ENCODE measurements around the gene ZFAND2A. TPM values are rescaled to one million over a fixed set of nuclear protein-coding genes. Genes with fewer than 3 reads are reported as not detected.

Gene ZFAND2A
- total and polyA plus RNA-seq, 2 donors (not counting 3 experiments of a cell fraction or from before 2014, with no cell fraction given) = 31.8 to 40.6 TPM

- intact Hi-C loops (cut with micrococcal nuclease) = no loop called here
- no peaks in the 10 kb centered on the region for H3K9me3 ChIP-seq (replicated peaks; ENCODE audit: control insufficient read depth, insufficient read depth, low read length)
- H3K9me1 ChIP-seq (replicated peaks; ENCODE audit: control insufficient read depth, extremely low read depth, insufficient read depth, low read length) = no peaks in the 10 kb centered on the region
- DNase-seq (ENCODE audit: low read depth, low spot score) (no peak), FAIRE-seq (no peak)
- no peak overlapping the region for H3K4me3 ChIP-seq (replicated peaks in 1 of 3; ENCODE audit: insufficient read depth in 1 of 3, low read depth in 1 of 3, low read length in 3 of 3)
- H3K4me1 ChIP-seq (ENCODE audit: control insufficient read depth, extremely low read depth, insufficient read depth, low read length) = peaks cover 9% of the 10 kb centered on the region
- no peak overlapping the region for H3K27ac ChIP-seq (ENCODE audit: insufficient read depth, low read depth, low read length)
- H3K79me2 ChIP-seq (ENCODE audit: control insufficient read depth, insufficient read depth, low read length) = peaks cover 1% of the 10 kb centered on the region
- CTCF ChIA-PET = no interaction called here
- no peak overlapping the region for H3K9ac ChIP-seq (replicated peaks; ENCODE audit: extremely low read depth, insufficient read depth, low read length)
- no peaks in the 10 kb centered on the region for H4K20me1 ChIP-seq (replicated peaks; ENCODE audit: control insufficient read depth, extremely low read depth, insufficient read depth, low read length)
- H3K4me2 ChIP-seq (ENCODE audit: insufficient read depth, low read length) = no peak overlapping the region
- POLR2A ChIA-PET = no interaction called here
- no peaks in the 10 kb centered on the region for H3K27me3 ChIP-seq (ENCODE audit: control insufficient read depth in 2 of 2, insufficient read depth in 2 of 2, low read length in 2 of 2)
- H2AFZ ChIP-seq (ENCODE audit: low read depth, low read length) = no peak overlapping the region
- H3K36me3 ChIP-seq (ENCODE audit: control insufficient read depth in 2 of 2, extremely low read depth in 1 of 2, insufficient read depth in 2 of 2, low read length in 2 of 2) = no peaks in the 10 kb centered on the region
- TF ChIP-seq EZH2 (IDR thresholded peaks at IDR 0.05; ENCODE audit: borderline replicate concordance, low read depth, low read length, severe bottlenecking) = no peak
- TF ChIP-seq POLR2A (IDR thresholded peaks at IDR 0.05; ENCODE audit: low read depth, low read length) = no peak
- no peak for TF ChIP-seq MYC (IDR thresholded peaks at IDR 0.05; ENCODE audit: low read depth, low read length)
- TF ChIP-seq JUN (IDR thresholded peaks at IDR 0.05; ENCODE audit: borderline replicate concordance, insufficient read depth, insufficient read length, low read depth) = no peak
- TF ChIP-seq, protein P1, sequence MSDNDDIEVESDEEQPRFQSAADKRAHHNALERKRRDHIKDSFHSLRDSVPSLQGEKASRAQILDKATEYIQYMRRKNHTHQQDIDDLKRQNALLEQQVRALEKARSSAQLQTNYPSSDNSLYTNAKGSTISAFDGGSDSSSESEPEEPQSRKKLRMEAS (IDR thresholded peaks at IDR 0.05; ENCODE audit: insufficient read depth, insufficient read length) = no peak
- TF ChIP-seq FOS (IDR thresholded peaks at IDR 0.05; ENCODE audit: borderline replicate concordance, insufficient read depth, low read length) = no peak
- TF ChIP-seq CTCF (IDR thresholded peaks at IDR 0.05; ENCODE audit: extremely low read depth in 1 of 2, insufficient read depth in 1 of 2, low read depth in 1 of 2, low read length in 2 of 2) = no peak
- TF ChIP-seq GATA2 (IDR thresholded peaks at IDR 0.05; ENCODE audit: insufficient read depth, insufficient read length, low read depth, low read length) = no peak
- TF ChIP-seq POLR2AphosphoS5 (IDR thresholded peaks at IDR 0.05; ENCODE audit: insufficient read depth, low read depth, low read length) = no peak
- BruUV-seq (replicated peaks) = no TSS peak
- dilution Hi-C loops (cut with MboI; ENCODE audit: extremely low pct_ligation_motif_present, low sequenced_read_pairs) = no loop called here
These were observed 51.6 kb downstream of the ZFAND2A start for GRCh38 chr7:1108264-1108920.
